ENCODE data around the gene KATNAL1.
"Not testable (repeated sequence)": the region's sequence is repeated elsewhere in the genome, so short reads cannot be mapped to it uniquely, and the experiment has no call there.

KATNAL1 gene

GRCh38 chr13:30204564-30204963 is 102.8 kb downstream of the KATNAL1 start:
- DNase-seq, result no peak

DNA sequence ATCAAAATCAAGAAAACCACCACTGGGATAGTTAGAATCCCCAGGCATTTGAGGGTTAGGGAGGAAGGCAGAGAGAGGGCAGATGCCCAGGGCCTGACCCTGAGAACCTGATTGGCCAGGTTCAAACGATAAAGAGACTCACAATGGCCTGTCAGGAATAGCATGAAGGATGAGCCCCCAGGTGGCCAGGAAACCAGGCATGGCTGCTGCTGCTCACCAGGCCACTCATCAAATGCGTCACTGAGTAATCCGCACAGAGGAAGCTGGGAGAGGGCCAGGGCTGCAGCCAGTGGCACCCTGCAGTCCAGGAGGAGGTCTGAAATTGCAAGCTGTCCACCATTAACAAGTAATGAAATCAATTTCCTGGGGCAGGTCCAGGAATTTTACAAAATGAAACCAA is 111.3 kb downstream of the KATNAL1 start:
- no peak for DNase-seq

- DNase-seq, result no peak
Observed at GRCh38 chr13:30194906-30195305, 112.4 kb downstream of the KATNAL1 start.

- DNase-seq, result no peak
Observed at GRCh38 chr13:30193279-30194234, 113.8 kb downstream of the KATNAL1 start.

DNA sequence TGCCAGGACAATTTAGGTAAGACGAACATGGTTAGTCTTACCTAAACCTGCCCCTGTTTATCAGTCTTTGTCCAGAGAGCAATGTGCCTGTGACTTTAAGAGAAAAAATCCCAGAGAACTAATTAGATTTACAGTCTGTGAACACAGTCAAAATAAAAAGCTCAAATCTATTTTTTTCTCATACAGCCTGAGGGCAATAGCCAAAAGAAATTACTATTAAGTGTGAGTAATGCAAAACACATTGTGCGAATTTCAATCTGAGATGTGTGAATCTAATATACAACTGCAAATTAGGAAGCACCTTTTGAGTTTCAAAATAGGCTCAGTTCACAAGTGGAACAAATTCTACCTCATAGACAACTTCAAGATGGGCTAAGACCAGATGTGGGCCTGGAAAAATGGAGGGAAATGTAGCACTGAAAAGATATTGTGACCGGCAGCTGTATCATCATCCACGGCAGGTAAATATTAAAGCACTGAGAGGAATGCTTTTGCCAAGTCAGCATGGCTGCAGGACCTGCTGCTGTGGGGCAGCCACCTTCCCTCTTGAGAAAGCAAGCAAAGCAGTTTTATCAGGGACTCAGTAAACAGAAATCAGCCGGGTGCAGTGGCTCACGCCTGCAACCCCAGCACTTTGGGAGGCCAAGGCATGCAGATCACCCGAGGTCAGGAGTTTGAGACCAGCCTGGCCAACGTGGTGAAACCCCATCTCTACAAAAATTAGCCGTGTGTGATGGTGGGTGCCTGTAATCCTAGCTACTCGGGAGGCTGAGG is 114.8 kb downstream of the KATNAL1 start:
- no peak for DNase-seq

DNA sequence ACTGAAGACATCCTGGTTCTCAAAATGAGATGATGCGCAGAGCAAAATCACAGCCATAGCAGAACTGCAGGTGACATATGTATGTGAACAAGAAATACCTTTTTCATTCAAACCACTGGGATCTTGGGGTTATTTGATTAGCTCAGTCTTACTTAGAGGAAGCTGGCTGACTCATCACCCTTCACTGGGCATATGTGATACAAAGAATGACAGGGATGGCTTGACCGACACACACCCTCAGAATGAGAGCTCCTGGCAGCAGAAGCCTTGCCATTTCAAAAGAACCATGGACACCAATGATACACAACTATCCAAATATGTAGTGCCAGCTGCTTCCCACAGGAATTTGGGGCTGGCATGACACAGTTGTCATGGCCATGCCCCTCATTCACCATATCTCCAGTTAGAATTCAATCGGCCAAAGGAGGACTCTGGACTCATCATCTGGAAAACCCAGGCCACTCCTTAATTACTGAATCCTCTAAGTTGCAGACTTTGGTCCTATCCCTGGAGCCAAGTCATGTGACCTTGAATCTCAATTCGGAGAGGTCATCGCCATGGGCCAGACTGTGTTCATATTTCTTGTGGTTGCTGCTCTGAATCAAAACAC is 115.8 kb downstream of the KATNAL1 start:
- no peak for DNase-seq

GRCh38 chr13:30186634-30187415 is 120.5 kb downstream of the KATNAL1 start:
- DNase-seq, result no peak

- no peak for DNase-seq
Observed at GRCh38 chr13:30181888-30182651, 125.3 kb downstream of the KATNAL1 start.

DNA sequence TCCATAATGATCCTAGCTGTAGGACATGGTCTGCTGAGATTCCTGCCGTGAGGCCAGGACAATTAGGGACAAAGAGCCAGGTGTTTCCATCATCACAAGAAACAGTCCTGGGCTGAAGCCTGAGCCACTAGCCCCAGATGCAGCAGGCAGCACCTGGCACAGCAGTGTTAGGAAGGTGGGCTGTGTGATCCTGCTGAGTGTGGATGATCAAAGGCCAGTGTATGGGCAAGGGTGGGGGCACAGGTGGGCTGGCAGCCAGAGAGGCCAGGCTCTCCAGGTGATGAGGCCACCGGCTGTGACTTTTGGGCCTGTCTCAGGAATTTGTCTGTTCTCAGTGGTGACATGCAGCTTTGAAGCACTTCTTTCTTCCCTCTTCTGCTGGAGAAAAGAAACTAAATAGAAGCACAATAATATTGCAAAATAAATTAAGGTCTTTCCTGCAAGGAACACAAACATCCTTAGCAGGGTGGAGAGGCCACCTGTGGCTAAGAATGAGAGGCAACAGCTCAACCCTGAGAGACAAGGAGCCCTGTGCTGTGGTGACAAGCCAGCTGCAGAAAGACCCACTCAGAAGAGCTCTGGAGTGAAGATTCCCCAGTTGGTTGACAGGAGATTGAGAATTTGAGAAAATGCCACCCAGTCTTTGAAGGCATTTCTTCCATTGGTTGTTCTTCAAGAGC is 127.6 kb downstream of the KATNAL1 start:
- no peak for DNase-seq

DNA sequence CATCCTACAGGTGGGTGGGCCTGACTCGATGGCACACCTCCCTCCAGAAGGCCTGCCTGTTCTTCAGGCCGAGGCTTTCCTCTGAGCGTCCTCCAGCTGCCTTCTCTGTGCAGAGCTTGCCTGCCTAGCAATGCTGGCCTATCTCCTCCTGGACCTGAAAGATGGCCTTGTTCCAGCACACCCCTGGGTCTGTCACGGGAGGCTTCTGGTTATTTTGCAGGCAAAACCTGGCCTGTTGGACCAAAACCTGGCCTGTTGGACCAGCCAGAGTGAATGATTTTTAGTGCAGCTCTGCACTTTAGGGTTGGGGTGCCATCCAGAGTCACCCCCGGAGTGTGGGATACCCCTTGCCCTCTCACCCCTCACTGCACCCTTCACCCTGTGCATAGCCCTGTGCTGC is 128.4 kb downstream of the KATNAL1 start:
- DNase-seq, result no peak

DNA sequence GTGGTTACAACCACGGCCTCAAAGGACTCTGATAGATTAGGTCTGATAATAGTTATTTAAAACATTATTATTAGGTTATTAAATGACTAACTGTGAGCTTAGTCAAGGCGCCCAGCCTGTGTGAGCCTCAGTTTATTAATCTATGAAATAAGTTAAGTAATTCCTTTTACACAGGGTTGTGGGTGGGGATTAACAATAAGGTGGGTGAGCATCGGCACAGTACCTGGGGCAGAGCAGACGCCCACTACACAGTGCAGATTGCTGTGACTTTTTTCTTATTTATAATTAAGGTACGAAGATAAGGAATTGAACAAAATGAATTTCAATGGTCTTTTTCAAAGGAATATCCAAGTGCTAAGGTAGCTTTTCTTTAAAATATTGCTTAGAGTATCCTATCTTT is 132.2 kb downstream of the KATNAL1 start:
- no peak for DNase-seq

DNA sequence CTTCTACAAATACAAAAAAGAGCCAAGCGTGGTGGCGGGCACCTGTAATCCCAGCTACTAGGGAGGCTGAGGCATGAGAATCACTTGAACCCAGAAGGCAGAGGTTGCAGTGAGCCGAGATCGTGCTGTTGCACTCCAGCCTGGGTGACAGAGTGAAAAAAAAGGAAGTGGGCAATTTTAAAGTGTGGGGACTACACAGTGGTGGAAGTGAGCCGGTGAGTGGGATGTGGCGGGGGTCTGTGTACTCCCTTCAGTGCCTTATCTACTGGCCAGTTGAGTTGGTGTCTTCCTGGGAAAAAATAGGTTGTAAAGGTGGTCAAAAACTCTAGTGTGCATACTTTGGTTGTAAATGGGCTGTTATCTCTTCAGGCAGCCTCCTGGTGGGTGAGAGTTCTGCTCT is 133.1 kb downstream of the KATNAL1 start:
- DNase-seq, result not testable (repeated sequence)

GRCh38 chr13:30173303-30173610 is 134.1 kb downstream of the KATNAL1 start:
- no peak for DNase-seq

DNA sequence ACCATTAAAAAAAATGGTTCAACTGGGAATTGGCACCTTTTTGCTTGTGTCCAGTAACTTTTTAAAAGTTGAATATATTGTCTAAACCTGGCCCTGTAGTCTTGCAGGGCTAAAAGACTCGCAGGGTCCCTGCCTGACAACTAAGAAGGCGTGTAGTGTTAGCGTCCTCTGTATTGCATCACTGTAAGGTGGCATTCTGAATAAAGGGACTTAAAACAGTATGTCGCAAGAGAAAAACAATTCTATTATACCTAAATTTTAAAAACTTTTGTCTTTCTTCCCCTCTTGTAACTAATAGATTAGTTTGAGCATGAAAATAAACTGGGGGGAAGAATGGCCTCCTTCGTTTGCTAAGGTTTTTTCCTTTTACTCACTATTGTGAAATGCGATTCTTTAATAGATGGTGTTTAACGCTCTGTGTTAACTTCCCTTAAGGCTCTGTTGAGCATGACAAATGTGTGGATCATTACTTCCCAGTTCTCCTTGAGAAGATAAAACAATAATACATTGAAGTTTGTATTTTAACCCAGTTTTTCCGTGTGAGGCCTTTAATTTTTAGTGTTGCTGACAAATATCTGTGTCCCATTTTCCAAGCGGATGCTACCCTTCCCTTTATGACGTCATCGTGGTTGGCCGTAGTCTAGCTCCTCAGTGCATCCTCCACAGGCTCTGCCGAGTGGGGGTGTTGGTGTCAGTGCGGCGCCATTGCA is 134.6 kb downstream of the KATNAL1 start:
- no peak for DNase-seq

- DNase-seq, result no peak
Observed at GRCh38 chr13:30170569-30170968, 136.8 kb downstream of the KATNAL1 start.

DNA sequence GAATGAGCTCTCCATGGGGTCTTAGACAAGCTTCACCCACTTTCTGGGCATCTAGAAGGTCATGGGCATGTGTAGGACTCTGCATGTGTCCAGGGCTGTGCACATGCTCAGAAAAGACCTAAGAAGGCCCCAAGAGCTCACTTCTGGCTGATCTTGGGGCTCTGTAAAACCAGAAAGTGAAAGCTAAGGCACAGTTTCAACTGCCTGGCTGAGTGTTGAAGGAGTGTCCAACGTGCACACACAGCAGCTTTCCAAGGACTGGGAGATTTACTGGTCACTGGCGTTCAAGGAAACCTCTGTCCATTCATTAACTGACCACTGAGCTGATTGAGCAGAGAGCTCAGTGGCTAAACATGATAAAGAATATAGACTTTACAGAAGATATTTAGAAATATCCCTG is 137.9 kb downstream of the KATNAL1 start:
- no peak for DNase-seq

DNA sequence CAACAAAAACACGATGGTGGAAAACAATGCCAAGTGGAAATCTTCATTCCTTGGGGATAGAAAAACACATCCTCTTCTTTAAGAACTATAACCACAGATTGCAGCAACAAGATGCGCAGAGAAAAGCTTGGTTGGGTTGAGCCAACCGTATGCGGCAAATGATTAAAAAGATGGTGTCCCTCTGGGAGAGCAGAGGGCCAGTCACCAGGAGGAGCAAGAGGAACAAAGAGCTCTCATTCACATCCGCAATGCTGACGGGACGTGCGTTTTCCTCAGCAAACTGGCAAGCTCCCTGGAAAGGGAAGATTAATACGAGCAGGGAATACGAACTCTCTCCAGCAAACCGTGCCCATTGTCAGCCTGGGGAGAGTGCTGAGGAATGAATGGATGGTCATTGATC is 141.6 kb downstream of the KATNAL1 start:
- DNase-seq, result no peak

DNA sequence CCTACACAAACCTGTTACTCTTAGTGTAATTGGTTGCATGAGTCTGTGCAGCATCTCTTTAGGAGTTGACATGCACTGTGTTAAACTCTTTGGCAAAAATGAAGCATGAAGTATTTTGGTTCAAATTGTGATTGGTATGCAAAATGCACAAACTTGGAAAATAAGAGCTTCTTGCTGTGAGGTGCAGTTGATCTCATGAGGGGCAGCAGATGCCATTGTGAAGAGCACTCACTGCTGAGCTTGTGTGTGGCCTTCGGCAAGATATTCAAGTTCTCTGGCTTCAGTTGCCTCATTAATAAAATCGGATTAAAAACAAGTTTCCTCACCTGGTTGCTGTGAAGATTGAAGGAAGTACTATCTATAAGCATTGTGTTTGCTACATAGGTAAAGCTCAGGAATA is 142.3 kb downstream of the KATNAL1 start:
- DNase-seq, result no peak

DNA sequence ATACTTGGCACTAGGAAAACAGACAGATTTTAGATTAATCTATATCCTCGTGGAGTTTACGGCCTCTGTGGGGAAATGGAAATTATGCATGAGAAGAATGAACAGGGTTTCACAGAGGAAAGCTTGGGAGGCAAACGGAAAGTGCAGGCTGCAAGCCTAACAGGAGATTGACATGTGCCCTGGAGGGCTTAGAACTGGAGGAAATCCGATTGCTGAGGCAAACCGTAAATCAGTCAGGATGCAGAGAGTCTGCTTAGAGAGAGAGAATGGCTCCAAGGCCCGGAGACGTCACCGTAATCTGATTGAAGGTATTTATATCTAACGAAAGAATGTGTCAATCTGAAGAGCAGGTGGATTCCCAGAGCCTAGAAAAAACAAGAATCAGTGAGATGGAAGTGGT is 143.2 kb downstream of the KATNAL1 start:
- no peak for DNase-seq

- DNase-seq, result no peak
Observed at GRCh38 chr13:30163441-30163840, 143.9 kb downstream of the KATNAL1 start.

DNA sequence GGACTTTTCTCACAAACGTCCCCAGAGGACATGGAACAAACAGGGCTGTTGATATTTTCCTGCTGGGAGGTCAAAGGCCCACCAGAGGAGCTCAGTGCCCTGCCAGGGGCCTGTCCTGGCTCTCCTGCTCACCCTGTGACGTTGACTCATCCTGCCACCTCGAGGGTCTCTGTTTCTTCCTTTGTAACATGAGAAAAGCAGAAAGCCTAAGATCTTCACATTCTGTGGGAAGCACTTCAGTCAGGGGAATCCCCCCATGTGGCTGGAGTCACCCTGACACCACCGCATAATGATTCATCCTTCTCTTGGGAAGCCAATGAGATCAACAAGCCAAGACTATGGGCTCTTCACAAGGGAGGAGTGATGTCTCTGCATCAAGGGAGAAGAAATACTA is 147.9 kb downstream of the KATNAL1 start:
- no peak for DNase-seq
